PFSK-1 (cell line): Measurements from ENCODE around the gene GPAT2. TPM values are rescaled to one million over a fixed set of nuclear protein-coding genes. Genes with fewer than 3 reads are reported as not detected.
"Not testable (repeated sequence)": the region's sequence is repeated elsewhere in the genome, so short reads cannot be mapped to it uniquely, and the experiment has no call there.

Source experiments
- FOXP2 ChIP-seq: optimal IDR thresholded peaks from 2 replicates; pipeline ENCODE3; 2011; ENCODE audit warnings: borderline replicate concordance, control low read depth, inconsistent platforms; ENCODE audit not compliant: insufficient read depth; ENCODE audit errors: extremely low read length, extremely low read depth
- POLR2AphosphoS5 ChIP-seq: IDR thresholded peaks from 2 replicates; pipeline ENCODE4 v1.6.1; 2012; ENCODE audit warnings: low read depth, mild to moderate bottlenecking, control low read depth, low read length, moderate library complexity
- REST ChIP-seq, 2 experiments: IDR thresholded peaks; 2 replicates each; pipeline versions ENCODE4 v1.6.1 to v1.8.0; 2011 to 2012; ENCODE audit warnings: low read depth in 2 of 2, low read length in 2 of 2, control low read depth in 1 of 2, inconsistent platforms in 1 of 2, mild to moderate bottlenecking in 1 of 2, moderate library complexity in 1 of 2; ENCODE audit not compliant: insufficient read depth in 1 of 2
- SIN3A ChIP-seq: IDR thresholded peaks from 2 replicates; pipeline ENCODE4 v1.6.1; 2012; ENCODE audit warnings: mild to moderate bottlenecking, low read length, moderate library complexity, borderline replicate concordance; ENCODE audit not compliant: insufficient read depth
- TAF1 ChIP-seq: IDR thresholded peaks from 2 replicates; pipeline ENCODE4 v1.6.1; 2012; ENCODE audit warnings: low read length, control low read depth, borderline replicate concordance; ENCODE audit not compliant: insufficient read depth
- polyA plus RNA-seq: library from polyadenylated mRNA; unstranded; fragments of >200 nt; gene quantifications from one replicate; pipeline ENCODE4 v1.2.1, GENCODE V29; 2012; ENCODE audit warnings: low read depth, missing spikeins; ENCODE audit not compliant: insufficient read length

The GPAT2 gene
- polyA plus RNA-seq: not detected

GRCh38 chr2:96034792-96035191, at the start of gene GPAT2:
Gene GPAT2, minus strand, starts transcription at chr2:96034916. Its CDS starts 2,557 bp downstream, at chr2:96032359.
- TF ChIP-seq SIN3A; REST (IDR thresholded peaks at IDR 0.05; ENCODE audit: insufficient read depth in 1 of 2, low read depth in 2 of 2, low read length in 2 of 2); FOXP2: not testable (repeated sequence)

GRCh38 chr2:96083989-96084857, 49.5 kb upstream of the GPAT2 start:
- no peak for TF ChIP-seq SIN3A
- TF ChIP-seq TAF1: no peak
- TF ChIP-seq POLR2AphosphoS5: no peak
- no peak for TF ChIP-seq REST (IDR thresholded peaks at IDR 0.05; ENCODE audit: insufficient read depth in 1 of 2, low read depth in 2 of 2, low read length in 2 of 2)
- TF ChIP-seq FOXP2: no peak

- TF ChIP-seq POLR2AphosphoS5: no peak
- TF ChIP-seq FOXP2: no peak
- TF ChIP-seq SIN3A: no peak
- no peak for TF ChIP-seq TAF1
- TF ChIP-seq REST (IDR thresholded peaks at IDR 0.05; ENCODE audit: insufficient read depth in 1 of 2, low read depth in 2 of 2, low read length in 2 of 2): no peak
Observed at GRCh38 chr2:96083064-96083939, 48.6 kb upstream of the GPAT2 start.

- TF ChIP-seq REST (IDR thresholded peaks at IDR 0.05; ENCODE audit: insufficient read depth in 1 of 2, low read depth in 2 of 2, low read length in 2 of 2) (no peak), POLR2AphosphoS5 (no peak), TAF1 (no peak), FOXP2 (no peak), SIN3A (no peak)
Observed at GRCh38 chr2:96082211-96083063, 47.7 kb upstream of the GPAT2 start.
